ENCODE data around the gene PPFIA1.

- TF ChIP-seq JUND (IDR thresholded peaks at IDR 0.05) (no peak), POLR2AphosphoS5 (IDR thresholded peaks at IDR 0.05; ENCODE audit: low read depth, low read length) (no peak), CTCF (IDR thresholded peaks at IDR 0.05) (no peak), RCOR1 (IDR thresholded peaks at IDR 0.05; ENCODE audit: low read length) (no peak), NFIC (IDR thresholded peaks at IDR 0.05; ENCODE audit: borderline replicate concordance) (no peak), SMC3 (IDR thresholded peaks at IDR 0.05; ENCODE audit: low read depth, low read length) (no peak), GABPA (IDR thresholded peaks at IDR 0.05; ENCODE audit: low read depth) (no peak), USF1 (IDR thresholded peaks at IDR 0.05; ENCODE audit: borderline replicate concordance, low read depth) (no peak), ELF1 (IDR thresholded peaks at IDR 0.05) (no peak), YY1 (IDR thresholded peaks at IDR 0.05; ENCODE audit: low read depth) (no peak), SIN3A (IDR thresholded peaks at IDR 0.05; ENCODE audit: borderline replicate concordance, low read depth, low read length) (no peak), FOSL2 (IDR thresholded peaks at IDR 0.05; ENCODE audit: borderline replicate concordance, low read depth) (no peak), IRF3 (IDR thresholded peaks at IDR 0.05; ENCODE audit: low read depth, low read length) (no peak), REST (IDR thresholded peaks at IDR 0.05; ENCODE audit: low read depth, low read length) (no peak)
Measured at GRCh38 chr11:70243912-70244652, 26.4 kb upstream of the PPFIA1 start.
